HUDEP-2 (cell line): ENCODE measurements around the gene THSD4.

Source experiments
- DNase-seq, 76 experiments: peaks; one replicate each; lab custom pipeline; 2025; ENCODE audit not compliant: unreplicated experiment in 76 of 76; lab: John Stamatoyannopoulos, UW

Gene THSD4

GRCh38 chr15:71461748-71462147 is 346.5 kb downstream of the THSD4 start:
- no peak for DNase-seq

GRCh38 chr15:71462638-71463037 is 347.4 kb downstream of the THSD4 start:
- DNase-seq, result no peak

GRCh38 chr15:71463156-71463665 is 347.9 kb downstream of the THSD4 start:
- DNase-seq, result no peak

GRCh38 chr15:71465131-71465955 is 350.1 kb downstream of the THSD4 start:
- DNase-seq, result no peak

GRCh38 chr15:71468715-71469114 is 353.4 kb downstream of the THSD4 start:
- no peak for DNase-seq

GRCh38 chr15:71469413-71469812 is 354.1 kb downstream of the THSD4 start:
- DNase-seq, result peak in 2 of 76 experiments; percentile 1 to 4

GRCh38 chr15:71471347-71471746 is 356.1 kb downstream of the THSD4 start:
- no peak for DNase-seq

GRCh38 chr15:71472566-71472965 is 357.3 kb downstream of the THSD4 start:
- DNase-seq, result no peak

GRCh38 chr15:71473751-71474150 is 358.5 kb downstream of the THSD4 start:
- DNase-seq, result no peak

GRCh38 chr15:71476823-71477222 is 361.6 kb downstream of the THSD4 start:
- no peak for DNase-seq

- no peak for DNase-seq
Observed at GRCh38 chr15:71480556-71480955, 365.3 kb downstream of the THSD4 start.

- no peak for DNase-seq
Observed at GRCh38 chr15:71484080-71484479, 368.8 kb downstream of the THSD4 start.

- DNase-seq, result no peak
Observed at GRCh38 chr15:71485094-71485693, 369.9 kb downstream of the THSD4 start.

GRCh38 chr15:71489570-71489969 is 374.3 kb downstream of the THSD4 start:
- no peak for DNase-seq

- no peak for DNase-seq
Observed at GRCh38 chr15:71493526-71493925, 378.3 kb downstream of the THSD4 start.

- DNase-seq, result no peak
Observed at GRCh38 chr15:71494563-71495397, 379.5 kb downstream of the THSD4 start.

- no peak for DNase-seq
Observed at GRCh38 chr15:71495398-71495780, 380.1 kb downstream of the THSD4 start.

GRCh38 chr15:71496336-71496955 is 381.2 kb downstream of the THSD4 start:
- DNase-seq, result no peak

GRCh38 chr15:71501344-71502076 is 386.2 kb downstream of the THSD4 start:
- DNase-seq, result no peak

GRCh38 chr15:71502077-71502432 is 386.8 kb downstream of the THSD4 start:
- no peak for DNase-seq
